ENCODE measurements around the gene ARID1B. TPM values are rescaled to one million over a fixed set of nuclear protein-coding genes. Genes with fewer than 3 reads are reported as not detected.

Gene ARID1B
- total RNA-seq, 1 experiment from 2014 or later: 24.2 TPM

- Histone ChIP-seq H3K79me2 (ENCODE audit: low read length) (peaks cover 74% of the 10 kb centered on the region), H3K27ac (ENCODE audit: low read length) (no peak overlapping the region), H3K9me2 (replicated peaks; ENCODE audit: low read length) (no peaks in the 10 kb centered on the region), H3K4me3 (ENCODE audit: low read length) (no peak overlapping the region), H3K9me3 (ENCODE audit: low read length) (no peaks in the 10 kb centered on the region), H3K27me3 (ENCODE audit: low read length) (no peaks in the 10 kb centered on the region), H3K36me3 (ENCODE audit: low read depth, low read length) (no peaks in the 10 kb centered on the region), H3F3A (ENCODE audit: low read length, unreplicated experiment) (no peaks in the 10 kb centered on the region), H3K9ac (ENCODE audit: low read length) (no peak overlapping the region), H3K4me1 (ENCODE audit: insufficient read depth, low read length) (peaks cover 8% of the 10 kb centered on the region), H3K4me2 (ENCODE audit: low read length) (0 out of 2 replicates have a peak overlapping the region, but pooled peaks have one; percentile 97), H4K20me1 (ENCODE audit: low read length) (no peaks in the 10 kb centered on the region), H2AFZ (ENCODE audit: low read length) (no peak overlapping the region)
- DNase-seq: peak; percentile 16
- TF ChIP-seq EZH2 (IDR thresholded peaks at IDR 0.05; ENCODE audit: low read length, unreplicated experiment) (no peak), CTCF (conservative IDR thresholded peaks at IDR 0.05; ENCODE audit: low read depth, low read length) (0 out of 2 replicates have a peak, but pooled peaks have one; percentile 16)
- ChIA-PET POLR2A (ENCODE audit: unreplicated experiment) (interaction anchor here (0.7 kb wide), 1 partner anchor 65 kb away, joined by 6 read pairs; no protein-coding TSS in a partner anchor), CTCF (no interaction called here)
- no TSS peak for BruUV-seq (replicated peaks)
- no peak for ATAC-seq
- intact Hi-C loops (cut with micrococcal nuclease): loop anchor here (2.0 kb wide), 3 partner anchors 25 to 333 kb away; no protein-coding TSS in a partner anchor
Observed at GRCh38 chr6:157019733-157020132, 242.6 kb downstream of the ARID1B start.

- H3K4me2 ChIP-seq (ENCODE audit: low read length): peak overlapping the region; percentile 97
- no peaks in the 10 kb centered on the region for H3K9me3 ChIP-seq (ENCODE audit: low read length)
- H3K9ac ChIP-seq (ENCODE audit: low read length): peak overlapping the region; percentile 96
- no TSS peak for BruUV-seq (replicated peaks)
- CTCF ChIA-PET: no interaction called here
- H3K4me1 ChIP-seq (ENCODE audit: insufficient read depth, low read length): peaks cover 8% of the 10 kb centered on the region
- H3K4me3 ChIP-seq (ENCODE audit: low read length): peak overlapping the region; percentile 92
- no peaks in the 10 kb centered on the region for H3F3A ChIP-seq (ENCODE audit: low read length, unreplicated experiment)
- no peaks in the 10 kb centered on the region for H3K9me2 ChIP-seq (replicated peaks; ENCODE audit: low read length)
- TF ChIP-seq EZH2phosphoT487 (IDR thresholded peaks at IDR 0.05; ENCODE audit: borderline replicate concordance, low read length): no peak
- TF ChIP-seq EZH2 (IDR thresholded peaks at IDR 0.05; ENCODE audit: low read length, unreplicated experiment): no peak
- no peak for TF ChIP-seq CTCF (conservative IDR thresholded peaks at IDR 0.05; ENCODE audit: low read depth, low read length)
- peak; percentile 2 for DNase-seq
- ATAC-seq: no peak
- H3K27me3 ChIP-seq (ENCODE audit: low read length): no peaks in the 10 kb centered on the region
- no peaks in the 10 kb centered on the region for H4K20me1 ChIP-seq (ENCODE audit: low read length)
- intact Hi-C loops (cut with micrococcal nuclease): loop anchor here (2.0 kb wide), 3 partner anchors 26 to 334 kb away; no protein-coding TSS in a partner anchor
- H3K36me3 ChIP-seq (ENCODE audit: low read depth, low read length): no peaks in the 10 kb centered on the region
- H3K79me2 ChIP-seq (ENCODE audit: low read length): peaks cover 74% of the 10 kb centered on the region
- peak overlapping the region; percentile 98; the same call in 1 of the 2 replicates for H2AFZ ChIP-seq (ENCODE audit: low read length)
- POLR2A ChIA-PET (ENCODE audit: unreplicated experiment): interaction anchor here (0.7 kb wide), 1 partner anchor 66 kb away, joined by 6 read pairs; no protein-coding TSS in a partner anchor
- peak overlapping the region; percentile 90 for H3K27ac ChIP-seq (ENCODE audit: low read length)
Observed at GRCh38 chr6:157020398-157020797, 243.2 kb downstream of the ARID1B start.

GRCh38 chr6:157020881-157021343 is 243.7 kb downstream of the ARID1B start:
- Histone ChIP-seq H2AFZ (ENCODE audit: low read length) (peak overlapping the region; percentile 98), H3K79me2 (ENCODE audit: low read length) (peaks cover 74% of the 10 kb centered on the region), H3K27ac (ENCODE audit: low read length) (peak overlapping the region; percentile 90), H3K9me3 (ENCODE audit: low read length) (no peaks in the 10 kb centered on the region), H3K9me2 (replicated peaks; ENCODE audit: low read length) (no peaks in the 10 kb centered on the region), H3K4me1 (ENCODE audit: insufficient read depth, low read length) (peaks cover 8% of the 10 kb centered on the region), H3K27me3 (ENCODE audit: low read length) (no peaks in the 10 kb centered on the region), H3F3A (ENCODE audit: low read length, unreplicated experiment) (no peaks in the 10 kb centered on the region), H3K4me3 (ENCODE audit: low read length) (peak overlapping the region; percentile 92), H3K9ac (ENCODE audit: low read length) (peak overlapping the region; percentile 96), H4K20me1 (ENCODE audit: low read length) (no peaks in the 10 kb centered on the region), H3K4me2 (ENCODE audit: low read length) (peak overlapping the region; percentile 97), H3K36me3 (ENCODE audit: low read depth, low read length) (no peaks in the 10 kb centered on the region)
- DNase-seq: peak; percentile 38
- TF ChIP-seq EZH2phosphoT487 (IDR thresholded peaks at IDR 0.05; ENCODE audit: borderline replicate concordance, low read length) (no peak), EZH2 (IDR thresholded peaks at IDR 0.05; ENCODE audit: low read length, unreplicated experiment) (no peak), CTCF (conservative IDR thresholded peaks at IDR 0.05; ENCODE audit: low read depth, low read length) (no peak)
- intact Hi-C loops (cut with micrococcal nuclease): loop anchor here (2.0 kb wide), 3 partner anchors 26 to 334 kb away; no protein-coding TSS in a partner anchor
- BruUV-seq (replicated peaks): TSS peak; percentile 91
- CTCF ChIA-PET: no interaction called here
- POLR2A ChIA-PET (ENCODE audit: unreplicated experiment): no interaction called here
- ATAC-seq: peak; percentile 34
